Measurements from ENCODE around the gene STK11IP.
"Not testable (repeated sequence)": the region's sequence is repeated elsewhere in the genome, so short reads cannot be mapped to it uniquely, and the experiment has no call there.

STK11IP gene

GRCh38 chr2:219636144-219636915 lies 38.7 kb downstream of the STK11IP start:
- no peak for DNase-seq

- no peak for DNase-seq
Measured at GRCh38 chr2:219636941-219637841, 39.5 kb downstream of the STK11IP start.

- no peak for DNase-seq
Measured at GRCh38 chr2:219637842-219638185, 40.2 kb downstream of the STK11IP start.

- no peak for DNase-seq
Measured at GRCh38 chr2:219638217-219638947, 40.7 kb downstream of the STK11IP start.

GRCh38 chr2:219638948-219639755 lies 41.5 kb downstream of the STK11IP start:
- DNase-seq = no peak

- no peak for DNase-seq
Measured at GRCh38 chr2:219641390-219642068, 43.9 kb downstream of the STK11IP start.

GRCh38 chr2:219642069-219642454 lies 44.4 kb downstream of the STK11IP start:
- no peak for DNase-seq

GRCh38 chr2:219642465-219643083 lies 44.9 kb downstream of the STK11IP start:
- peak; percentile 90 to 93 for DNase-seq

- DNase-seq = no peak
Measured at GRCh38 chr2:219643084-219643473, 45.4 kb downstream of the STK11IP start.

- no peak for DNase-seq
Measured at GRCh38 chr2:219643788-219644398, 46.2 kb downstream of the STK11IP start.

GRCh38 chr2:219644801-219645480 lies 47.3 kb downstream of the STK11IP start:
- no peak for DNase-seq

GRCh38 chr2:219645631-219646527 lies 48.2 kb downstream of the STK11IP start:
- no peak for DNase-seq

- DNase-seq = no peak
Measured at GRCh38 chr2:219648176-219648575, 50.5 kb downstream of the STK11IP start.

- no peak for DNase-seq
Measured at GRCh38 chr2:219648963-219649362, 51.3 kb downstream of the STK11IP start.

- no peak for DNase-seq
Measured at GRCh38 chr2:219650426-219651248, 53.0 kb downstream of the STK11IP start.

GRCh38 chr2:219651656-219652055 lies 54.0 kb downstream of the STK11IP start:
- DNase-seq = not testable (repeated sequence)

GRCh38 chr2:219656526-219656925 lies 58.9 kb downstream of the STK11IP start:
- no peak for DNase-seq

- no peak for DNase-seq
Measured at GRCh38 chr2:219658196-219658846, 60.7 kb downstream of the STK11IP start.
